H1 (cell line): ENCODE results near the gene ACSF3. TPM values are rescaled to one million over a fixed set of nuclear protein-coding genes. Genes with fewer than 3 reads are reported as not detected.
A peak's percentile ranks its signal among the peaks of the same experiment; 100 is the strongest.

Experiments used
- CTCF ChIA-PET: fragments of 300-600 bp; sonication (Branson Sonifier 250); formaldehyde crosslinking; loops from one replicate; lab custom pipeline; 2021; ENCODE audit not compliant: partially characterized antibody; lab: Charles Lee
- POLR2A ChIA-PET: fragments of 300-600 bp; sonication (Branson Sonifier 250); formaldehyde crosslinking; loops from one replicate; lab custom pipeline; 2021; ENCODE audit warnings: inconsistent platforms; ENCODE audit not compliant: partially characterized antibody; lab: Charles Lee
- DNase-seq, 2 experiments: peaks; one replicate each; pipeline versions ENCODE4 v3.0.0 to v3.0.0-alpha.2; 2010 to 2022; ENCODE audit warnings: low spot score in 2 of 2, low read depth in 1 of 2, mixed read lengths in 1 of 2
- FAIRE-seq: peaks from 2 replicates; lab custom pipeline; 2011; peaks lifted over from hg19 to GRCh38; lab: Jason Lieb, UNC
- H2AFZ ChIP-seq: 2 replicates; pipeline ENCODE4 v1.8.1; 2012; ENCODE audit warnings: low read length, inconsistent platforms
- H2AK5ac ChIP-seq: 2 replicates; pipeline ENCODE4 v1.6.1; 2013; ENCODE audit warnings: low read depth, low read length
- H2BK120ac ChIP-seq: replicated peaks from 2 replicates; pipeline ENCODE3; 2013; ENCODE audit warnings: low read depth, low read length, inconsistent platforms
- H2BK12ac ChIP-seq: 2 replicates; pipeline ENCODE4 v1.6.1; 2013; ENCODE audit warnings: low read depth, low read length
- H2BK15ac ChIP-seq: 2 replicates; pipeline ENCODE4 v1.6.1; 2013; ENCODE audit warnings: low read length
- H2BK20ac ChIP-seq: 2 replicates; pipeline ENCODE4 v1.6.1; 2013; ENCODE audit warnings: low read length
- H2BK5ac ChIP-seq: 2 replicates; pipeline ENCODE4 v1.6.1; 2013; ENCODE audit warnings: low read depth, low read length
- H3K14ac ChIP-seq: 2 replicates; pipeline ENCODE4 v1.6.1; 2013; ENCODE audit warnings: inconsistent platforms; ENCODE audit not compliant: insufficient read length
- H3K18ac ChIP-seq: 2 replicates; pipeline ENCODE4 v1.6.1; 2013; ENCODE audit warnings: low read length; ENCODE audit errors: extremely low read depth
- H3K23ac ChIP-seq: 2 replicates; pipeline ENCODE4 v1.6.1; 2013; ENCODE audit warnings: inconsistent platforms; ENCODE audit not compliant: insufficient read length
- H3K23me2 ChIP-seq: 2 replicates; pipeline ENCODE4 v1.6.1; 2013; ENCODE audit warnings: low read depth, low read length
- H3K27ac ChIP-seq: 2 replicates; pipeline ENCODE4 v1.6.1; 2011; ENCODE audit warnings: low read depth, low read length, inconsistent platforms
- H3K27me3 ChIP-seq, 4 experiments: replicated peaks in 1 of 4; 1 replicate in 1 of 4; 2 replicates in 3 of 4; pipeline versions ENCODE4 v1.6.1 to v1.8.1; 2011 to 2013; ENCODE audit warnings: low read length in 3 of 4, mild to moderate bottlenecking in 3 of 4, inconsistent platforms in 2 of 4, mixed read lengths in 2 of 4, moderate library complexity in 1 of 4; ENCODE audit not compliant: control insufficient read depth in 3 of 4, insufficient read depth in 3 of 4; ENCODE audit errors: extremely low read depth in 1 of 4
- H3K36me3 ChIP-seq, 4 experiments: 2 replicates each; pipeline versions ENCODE4 v1.6.1 to v1.8.1; 2011 to 2013; ENCODE audit warnings: mild to moderate bottlenecking in 4 of 4, low read length in 3 of 4, moderate library complexity in 2 of 4, control low read depth in 1 of 4, inconsistent platforms in 1 of 4; ENCODE audit not compliant: insufficient read depth in 4 of 4, control insufficient read depth in 2 of 4
- H3K4ac ChIP-seq: replicated peaks from 2 replicates; pipeline ENCODE3; 2013; ENCODE audit warnings: low read length, low read depth, mixed read lengths, inconsistent platforms; ENCODE audit not compliant: insufficient read length
- H3K4me1 ChIP-seq, 4 experiments: replicated peaks in 1 of 4; 1 replicate in 1 of 4; 2 replicates in 3 of 4; pipeline versions ENCODE4 v1.6.1 to v1.8.1; 2011 to 2013; ENCODE audit warnings: low read length in 3 of 4, inconsistent platforms in 2 of 4, mixed read lengths in 1 of 4; ENCODE audit not compliant: insufficient read depth in 4 of 4, control insufficient read depth in 3 of 4
- H3K4me2 ChIP-seq, 2 experiments: 2 replicates each; pipeline versions ENCODE4 v1.6.1 to v1.8.1; 2011 to 2013; ENCODE audit warnings: low read depth in 2 of 2, low read length in 2 of 2, control low read depth in 1 of 2, inconsistent platforms in 1 of 2, mild to moderate bottlenecking in 1 of 2; ENCODE audit not compliant: insufficient read depth in 1 of 2
- H3K4me3 ChIP-seq, 4 experiments: fragments of 200-600, 300-600 bp in 1 of 4; sonication (generic), shearing (Covaris generic), sonication (Bioruptor Twin) in 1 of 4; 2 replicates each; pipeline versions ENCODE4 v1.5.1 to v1.8.1; 2011 to 2016; ENCODE audit warnings: low read length in 4 of 4, low read depth in 3 of 4, control low read depth in 2 of 4, inconsistent platforms in 2 of 4, mild to moderate bottlenecking in 2 of 4, mixed read lengths in 1 of 4, moderate library complexity in 1 of 4; ENCODE audit not compliant: insufficient read depth in 2 of 4; ENCODE audit errors: extremely low read depth in 1 of 4
- H3K56ac ChIP-seq: replicated peaks from 2 replicates; pipeline ENCODE3; 2013; ENCODE audit warnings: low read depth, mild to moderate bottlenecking, mixed read lengths, low read length, inconsistent platforms; ENCODE audit not compliant: insufficient read length
- H3K79me1 ChIP-seq: 2 replicates; pipeline ENCODE4 v1.6.1; 2013; ENCODE audit warnings: low read depth, low read length, control low read depth
- H3K79me2 ChIP-seq, 2 experiments: 2 replicates each; pipeline versions ENCODE4 v1.6.1 to v1.8.1; 2012 to 2013; ENCODE audit warnings: low read length in 2 of 2, mild to moderate bottlenecking in 2 of 2, inconsistent platforms in 1 of 2; ENCODE audit not compliant: insufficient read depth in 2 of 2, control insufficient read depth in 1 of 2
- H3K9ac ChIP-seq, 4 experiments: replicated peaks in 1 of 4; 1 replicate in 1 of 4; 2 replicates in 3 of 4; pipeline versions ENCODE4 v1.6.1 to v1.8.1; 2011 to 2013; ENCODE audit warnings: low read depth in 3 of 4, low read length in 3 of 4, control low read depth in 2 of 4, mild to moderate bottlenecking in 2 of 4, moderate library complexity in 2 of 4, inconsistent platforms in 1 of 4; ENCODE audit errors: extremely low read depth in 1 of 4
- H3K9me3 ChIP-seq, 2 experiments: 2 replicates each; pipeline versions ENCODE4 v1.6.1 to v1.8.1; 2012 to 2013; ENCODE audit warnings: mild to moderate bottlenecking in 2 of 2, moderate library complexity in 2 of 2, control low read depth in 1 of 2, inconsistent platforms in 1 of 2, low read depth in 1 of 2, low read length in 1 of 2, mixed read lengths in 1 of 2; ENCODE audit not compliant: insufficient read depth in 2 of 2
- H4K20me1 ChIP-seq, 2 experiments: replicated peaks in 1 of 2; 2 replicates each; pipeline versions ENCODE3 to v1.8.1; 2011 to 2013; ENCODE audit warnings: inconsistent platforms in 2 of 2, low read length in 2 of 2, mild to moderate bottlenecking in 1 of 2; ENCODE audit not compliant: insufficient read depth in 2 of 2, control insufficient read depth in 1 of 2
- H4K5ac ChIP-seq: 2 replicates; pipeline ENCODE4 v1.6.1; 2013; ENCODE audit warnings: low read length, low read depth, mixed read lengths, inconsistent platforms; ENCODE audit not compliant: insufficient read length
- H4K8ac ChIP-seq: 2 replicates; pipeline ENCODE4 v1.8.0; 2013; ENCODE audit warnings: mild to moderate bottlenecking, moderate library complexity, low read length, inconsistent platforms; ENCODE audit not compliant: insufficient read depth; ENCODE audit errors: extremely low read depth
- H4K91ac ChIP-seq: replicated peaks from 2 replicates; pipeline ENCODE3; 2013; ENCODE audit warnings: low read length, mixed read lengths, inconsistent platforms; ENCODE audit not compliant: insufficient read length
- E2F6 ChIP-seq: IDR thresholded peaks from 2 replicates; pipeline ENCODE4 v1.6.1; 2012; ENCODE audit warnings: inconsistent platforms
- RBBP5 ChIP-seq: IDR thresholded peaks from 2 replicates; pipeline ENCODE4 v1.7.1; 2012; ENCODE audit warnings: low read depth, mild to moderate bottlenecking, inconsistent platforms, low read length, moderate library complexity, borderline replicate concordance
- SP4 ChIP-seq: IDR thresholded peaks from 2 replicates; pipeline ENCODE4 v1.6.1; 2012; ENCODE audit warnings: low read length, inconsistent platforms
- WGBS, 2 experiments: shearing (Covaris generic) in 1 of 2; methylation state at CpG; one replicate each; pipeline versions ENCODE4 v1.1.6 to v1.1.7; 2013 to 2015; ENCODE audit warnings: low lambda C conversion rate in 2 of 2, mixed read lengths in 2 of 2, inconsistent platforms in 1 of 2, low coverage in 1 of 2, missing lambda C conversion rate in 1 of 2; ENCODE audit not compliant: insufficient replicate concordance in 2 of 2, insufficient coverage in 1 of 2, insufficient read length in 1 of 2; ENCODE audit errors: extremely low coverage in 1 of 2, missing lambda C conversion rate in 1 of 2; 5-methylcytosine and 5-hydroxymethylcytosine counted together
- polyA plus RNA-seq, 7 experiments: library from polyadenylated mRNA; depleted of rRNA in 3 of 7; stranded (reverse) in 5 of 7; unstranded in 2 of 7; fragments of >200 nt in 5 of 7; fragments of 200-250 nt in 2 of 7; gene quantifications; 1 replicate in 5 of 7; 2 replicates in 1 of 7; 4 replicates in 1 of 7; pipeline versions ENCODE4 v1.2.1 to v1.2.3, GENCODE V29; 2011 to 2013; ENCODE audit warnings: missing spikeins in 2 of 7, mixed read lengths in 2 of 7
- total RNA-seq: library from RNA; stranded (reverse); fragmentation: NEBNext Ultra II Directional; extraction: Animal tissue kit (Norgen Biotek cat#: 25700); gene quantifications from 2 replicates; pipeline ENCODE4 v1.2.1, GENCODE V29; 2021

Gene ACSF3
- total and polyA plus RNA-seq, 2 of the 8 experiments (the other 6 are each of a cell fraction or from before 2014, with no cell fraction given): 15.6 to 22.9 TPM

GRCh38 chr16:89103781-89104180, 10.1 kb downstream of the ACSF3 start:
- no peak overlapping the region for H3K56ac ChIP-seq
- no peak overlapping the region for H3K4me2 ChIP-seq
- H4K5ac ChIP-seq: no peak overlapping the region
- H4K8ac ChIP-seq: no peak overlapping the region; the same call in 1 of the 2 replicates
- no peak overlapping the region for H2AFZ ChIP-seq
- H2BK12ac ChIP-seq: no peak overlapping the region
- H3K27me3 ChIP-seq: no peaks in the 10 kb centered on the region
- no peak overlapping the region for H3K14ac ChIP-seq
- DNase-seq (no peak), FAIRE-seq (no peak)
- peaks cover 0 to 7% of the 10 kb centered on the region in 2 experiments; a peak in 1 of 4 replicates for H3K79me2 ChIP-seq
- no peak overlapping the region for H2BK15ac ChIP-seq
- WGBS, 2 experiments: 89% methylated on average over 10 of the region's 16 CpGs; no CpG with 5 or more reads in 1 of the 2 experiments
- no peak overlapping the region for H2BK20ac ChIP-seq
- H3K9me3 ChIP-seq: no peaks in the 10 kb centered on the region
- no peak overlapping the region for H2AK5ac ChIP-seq
- H3K36me3 ChIP-seq: peaks cover 0 to 19% (median 11%) of the 10 kb centered on the region in 4 experiments; a peak in 6 of 8 replicates
- CTCF ChIA-PET: interaction anchor here (1.9 kb wide), 1 partner anchor 10 kb away, joined by 6 read pairs; the partner anchor contains the start of gene ACSF3
- no peak overlapping the region for H3K4me3 ChIP-seq
- no peak overlapping the region for H4K91ac ChIP-seq
- no peaks in the 10 kb centered on the region for H3K23me2 ChIP-seq
- no peak overlapping the region for H3K27ac ChIP-seq
- H3K23ac ChIP-seq: no peak overlapping the region
- H3K4ac ChIP-seq: no peak overlapping the region
- 0 out of 7 replicates have a peak overlapping the region, but pooled peaks of 1 of the 4 experiments have one; percentile 5 for H3K9ac ChIP-seq
- no peaks in the 10 kb centered on the region for H3K4me1 ChIP-seq
- peaks cover 2 to 9% of the 10 kb centered on the region in 2 experiments for H4K20me1 ChIP-seq
- H3K79me1 ChIP-seq: peaks cover 8% of the 10 kb centered on the region
- POLR2A ChIA-PET: interaction anchor here (1.0 to 3.3 kb wide), 2 partner anchors 10 to 12 kb away, joined by 4 to 12 read pairs; partner anchors contain the start of gene ACSF3
- H3K18ac ChIP-seq: no peak overlapping the region
- H2BK120ac ChIP-seq: no peak overlapping the region
- no peak overlapping the region for H2BK5ac ChIP-seq
- TF ChIP-seq SP4 (no peak), RBBP5 (no peak), E2F6 (no peak)
